OCI-LY7 (cell line): ENCODE data around the gene PFKM. TPM values are rescaled to one million over a fixed set of nuclear protein-coding genes. Genes with fewer than 3 reads are reported as not detected.

ENCODE experiments used
- BruUV-seq: library from RNA; stranded (reverse); fragments of 400-500 nt; replicated peaks from 2 replicates; lab custom pipeline; 2021; lab: Mats Ljungman, UMichigan
- CTCF ChIA-PET: fragments of 300-600 bp; sonication (Branson Sonifier 250); formaldehyde crosslinking; loops from one replicate; lab custom pipeline; 2022; ENCODE audit warnings: antibody characterized with exemption; ENCODE audit not compliant: unreplicated experiment; lab: Charles Lee
- POLR2A ChIA-PET: fragments of 300-600 bp; sonication (Branson Sonifier 250); formaldehyde crosslinking; loops from one replicate; lab custom pipeline; 2022; ENCODE audit warnings: antibody characterized with exemption; lab: Charles Lee
- DNase-seq: peaks from one replicate; pipeline ENCODE4 v3.0.0-alpha.2; 2015; ENCODE audit warnings: low spot score
- H2AFZ ChIP-seq: fragments of 200-600 bp; sonication (generic), shearing (Covaris generic); 2 replicates; pipeline ENCODE4 v1.6.1; 2014; ENCODE audit warnings: mild to moderate bottlenecking, antibody characterized with exemption, low read length, moderate library complexity
- H3K27ac ChIP-seq: fragments of 200-600 bp; sonication (generic); 2 replicates; pipeline ENCODE4 v1.5.1; 2014; ENCODE audit warnings: mixed run types, low read depth, mild to moderate bottlenecking, moderate library complexity, low read length, inconsistent platforms; ENCODE audit not compliant: poor library complexity, severe bottlenecking
- H3K36me3 ChIP-seq: fragments of 200-600 bp; sonication (generic); 2 replicates; pipeline ENCODE4 v1.6.1; 2014; ENCODE audit warnings: mild to moderate bottlenecking, antibody characterized with exemption, low read length, moderate library complexity, mixed read lengths; ENCODE audit not compliant: insufficient read depth
- H3K4me1 ChIP-seq: fragments of 200-600 bp; sonication (generic); 2 replicates; pipeline ENCODE4 v1.5.1; 2014; ENCODE audit warnings: mild to moderate bottlenecking, low read length; ENCODE audit not compliant: insufficient read depth, poor library complexity, severe bottlenecking
- H3K4me2 ChIP-seq: fragments of 200-600 bp; sonication (generic); 2 replicates; pipeline ENCODE4 v1.6.1; 2014; ENCODE audit warnings: mild to moderate bottlenecking, low read length
- H3K4me3 ChIP-seq: fragments of 200-600 bp; sonication (generic); 2 replicates; pipeline ENCODE4 v1.5.1; 2014; ENCODE audit warnings: mild to moderate bottlenecking, low read depth, low read length; ENCODE audit not compliant: poor library complexity, severe bottlenecking
- H3K79me2 ChIP-seq: fragments of 200-600 bp; sonication (generic); 2 replicates; pipeline ENCODE4 v1.6.1; 2016; ENCODE audit warnings: low read depth, mild to moderate bottlenecking, low read length, moderate library complexity, mixed read lengths; ENCODE audit not compliant: insufficient read depth
- H3K9me2 ChIP-seq: fragments of 200-600 bp; sonication (generic); 2 replicates; pipeline ENCODE4 v1.6.1; 2016; ENCODE audit warnings: mild to moderate bottlenecking, low read length, mixed read lengths; ENCODE audit not compliant: insufficient read depth
- H3K9me3 ChIP-seq: fragments of 200-600 bp; sonication (generic); 2 replicates; pipeline ENCODE4 v1.6.1; 2014; ENCODE audit warnings: mild to moderate bottlenecking, mixed run types, low read length, mixed read lengths
- H4K20me1 ChIP-seq: fragments of 200-600 bp; sonication (generic); 2 replicates; pipeline ENCODE4 v1.6.1; 2014; ENCODE audit warnings: mild to moderate bottlenecking, antibody characterized with exemption, low read length, moderate library complexity, mixed read lengths; ENCODE audit not compliant: insufficient read depth
- CTCF ChIP-seq: fragments of 200-600 bp; sonication (generic); conservative IDR thresholded peaks from 2 replicates; pipeline ENCODE4 v1.5.1; 2014; ENCODE audit warnings: mild to moderate bottlenecking, antibody characterized with exemption, low read length, moderate library complexity, mixed read lengths
- EZH2phosphoT487 ChIP-seq: fragments of 200-600 bp; sonication (generic); IDR thresholded peaks from 2 replicates; pipeline ENCODE4 v1.6.1; 2018; ENCODE audit warnings: low read depth, borderline replicate concordance, mild to moderate bottlenecking, mixed run types, antibody characterized with exemption, low read length, moderate library complexity, mixed read lengths
- intact Hi-C: fragments of 100-400 bp; cut with micrococcal nuclease; formaldehyde crosslinking; loops from one replicate; pipeline ENCODE4 v1.10.0; 2022; ENCODE audit not compliant: unreplicated experiment
- total RNA-seq, 2 experiments: library from RNA; depleted of rRNA in 1 of 2; stranded (reverse); fragments of >200 nt in 1 of 2; shearing (Covaris generic) in 1 of 2; gene quantifications; 2 replicates each; pipeline ENCODE4 v1.2.3, GENCODE V29; 2014 to 2022

Gene PFKM
- total RNA-seq, 2 experiments from 2014 or later = 37.4 to 80.1 TPM

- peaks cover 21% of the 10 kb centered on the region for H3K4me1 ChIP-seq
- H3K9me3 ChIP-seq = no peaks in the 10 kb centered on the region
- peak overlapping the region; percentile 86 for H3K4me3 ChIP-seq
- peak overlapping the region; percentile 83 for H3K4me2 ChIP-seq
- DNase-seq = no peak
- H3K36me3 ChIP-seq = peaks cover 17% of the 10 kb centered on the region
- TF ChIP-seq CTCF (no peak), EZH2phosphoT487 (no peak)
- ChIA-PET POLR2A (interaction anchor here (0.6 to 6.8 kb wide), 6 partner anchors 10 to 234 kb away, joined by 3 to 62 read pairs (median 4); partner anchors contain the start of genes ASB8 and SENP1), CTCF (interaction anchor here (0.6 to 1.4 kb wide), 2 partner anchors 11 to 386 kb away, joined by 4 read pairs; no protein-coding TSS in a partner anchor)
- BruUV-seq = no TSS peak
- intact Hi-C loops = loop anchor here (2.0 kb wide), 1 partner anchor 38 kb away; the partner anchor contains the start of gene ASB8
- H3K79me2 ChIP-seq = peaks cover 22% of the 10 kb centered on the region; the same call in 1 of the 2 replicates
- H4K20me1 ChIP-seq = no peaks in the 10 kb centered on the region
- no peaks in the 10 kb centered on the region for H3K9me2 ChIP-seq
- no peak overlapping the region for H3K27ac ChIP-seq
- H2AFZ ChIP-seq = peak overlapping the region; percentile 76; the same call in 1 of the 2 replicates
Measured at GRCh38 chr12:48118284-48118871, 786 bp upstream of the PFKM start.

- peaks cover 21% of the 10 kb centered on the region for H3K4me1 ChIP-seq
- H4K20me1 ChIP-seq = no peaks in the 10 kb centered on the region
- H3K4me3 ChIP-seq = peak overlapping the region; percentile 86
- DNase-seq = no peak
- peaks cover 22% of the 10 kb centered on the region; the same call in 1 of the 2 replicates for H3K79me2 ChIP-seq
- peak overlapping the region; percentile 83 for H3K4me2 ChIP-seq
- peak overlapping the region; percentile 8 for H3K27ac ChIP-seq
- intact Hi-C loops = loop anchor here (1.0 to 2.0 kb wide), 3 partner anchors 14 to 37 kb away; partner anchors contain the start of genes ASB8 and SENP1
- BruUV-seq = TSS peak; percentile 47
- ChIA-PET POLR2A (interaction anchor here (0.6 to 6.8 kb wide), 7 partner anchors 9 to 292 kb away, joined by 3 to 62 read pairs (median 4); partner anchors contain the start of gene SENP1), CTCF (interaction anchor here (0.6 to 1.4 kb wide), 2 partner anchors 13 to 1106 kb away, joined by 3 to 4 read pairs; no protein-coding TSS in a partner anchor)
- H2AFZ ChIP-seq = peak overlapping the region; percentile 50; the same call in 1 of the 2 replicates
- H3K9me2 ChIP-seq = no peaks in the 10 kb centered on the region
- peaks cover 31% of the 10 kb centered on the region for H3K36me3 ChIP-seq
- H3K9me3 ChIP-seq = no peaks in the 10 kb centered on the region
- TF ChIP-seq CTCF (no peak), EZH2phosphoT487 (no peak)
Measured at GRCh38 chr12:48119834-48120195, 651 bp downstream of the PFKM start.
